Fibroblast of pulmonary artery (primary cell): Measurements from ENCODE around the gene VIL1.

Experiments
- DNase-seq: peaks from one replicate; pipeline ENCODE4 v3.0.0-alpha.2; 2010; ENCODE audit warnings: low read depth
- H3K4me3 ChIP-seq: replicated peaks from 2 replicates; pipeline ENCODE4 v1.5.1; 2011; ENCODE audit warnings: low read depth, mild to moderate bottlenecking, control low read depth, low read length, moderate library complexity
- TF ChIP-seq, protein P1 (sequence below): IDR thresholded peaks from 2 replicates; pipeline ENCODE4 v1.5.1; 2011; ENCODE audit warnings: mild to moderate bottlenecking, control low read depth, low read length, inconsistent platforms; ENCODE audit errors: missing control alignments

The VIL1 gene

DNA sequence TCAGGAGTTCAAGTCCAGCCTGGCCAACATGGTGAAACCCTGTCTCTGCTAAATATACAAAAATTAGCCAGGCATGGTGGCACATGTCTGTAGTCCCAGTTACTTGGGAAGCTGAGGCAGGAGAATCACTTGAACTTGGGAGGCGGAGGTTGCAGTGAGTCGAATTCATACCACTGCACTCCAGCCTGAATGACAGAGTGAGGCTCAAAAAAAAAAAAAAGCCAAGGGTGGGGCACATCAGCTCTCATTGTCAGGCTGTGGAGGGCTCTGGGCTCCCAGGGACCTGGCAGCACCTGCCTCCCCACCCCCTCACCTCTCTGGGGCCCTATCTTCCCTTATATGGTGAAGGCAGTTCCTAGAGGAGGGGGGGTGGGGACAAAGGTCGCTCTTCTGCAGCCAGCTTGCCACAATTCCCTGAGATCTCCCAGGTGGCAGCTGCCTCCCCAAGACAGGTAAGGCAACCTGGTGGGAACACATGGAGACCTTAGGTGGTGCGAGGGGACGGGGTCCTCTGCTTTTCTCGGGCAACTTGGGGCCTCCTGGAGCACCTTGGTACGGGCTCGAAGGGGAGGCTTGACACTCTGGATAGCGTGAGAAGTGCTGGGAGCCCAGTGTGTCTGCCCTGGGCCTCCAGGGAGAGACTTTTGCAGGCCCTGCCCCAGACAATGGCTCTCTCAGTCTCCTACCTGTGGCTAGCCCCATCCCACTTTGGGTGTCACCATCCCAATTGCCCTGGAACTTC lies at the start of gene VIL1:
VIL1 (plus strand) TSS at position 407 of the 742 bp plus-strand sequence. CDS start 4,656 bp downstream, outside the sequence.
- no peak for DNase-seq
- H3K4me3 ChIP-seq: no peak within 1 kb of the TSS
- TF ChIP-seq, protein P1, sequence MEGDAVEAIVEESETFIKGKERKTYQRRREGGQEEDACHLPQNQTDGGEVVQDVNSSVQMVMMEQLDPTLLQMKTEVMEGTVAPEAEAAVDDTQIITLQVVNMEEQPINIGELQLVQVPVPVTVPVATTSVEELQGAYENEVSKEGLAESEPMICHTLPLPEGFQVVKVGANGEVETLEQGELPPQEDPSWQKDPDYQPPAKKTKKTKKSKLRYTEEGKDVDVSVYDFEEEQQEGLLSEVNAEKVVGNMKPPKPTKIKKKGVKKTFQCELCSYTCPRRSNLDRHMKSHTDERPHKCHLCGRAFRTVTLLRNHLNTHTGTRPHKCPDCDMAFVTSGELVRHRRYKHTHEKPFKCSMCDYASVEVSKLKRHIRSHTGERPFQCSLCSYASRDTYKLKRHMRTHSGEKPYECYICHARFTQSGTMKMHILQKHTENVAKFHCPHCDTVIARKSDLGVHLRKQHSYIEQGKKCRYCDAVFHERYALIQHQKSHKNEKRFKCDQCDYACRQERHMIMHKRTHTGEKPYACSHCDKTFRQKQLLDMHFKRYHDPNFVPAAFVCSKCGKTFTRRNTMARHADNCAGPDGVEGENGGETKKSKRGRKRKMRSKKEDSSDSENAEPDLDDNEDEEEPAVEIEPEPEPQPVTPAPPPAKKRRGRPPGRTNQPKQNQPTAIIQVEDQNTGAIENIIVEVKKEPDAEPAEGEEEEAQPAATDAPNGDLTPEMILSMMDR: no peak

DNA sequence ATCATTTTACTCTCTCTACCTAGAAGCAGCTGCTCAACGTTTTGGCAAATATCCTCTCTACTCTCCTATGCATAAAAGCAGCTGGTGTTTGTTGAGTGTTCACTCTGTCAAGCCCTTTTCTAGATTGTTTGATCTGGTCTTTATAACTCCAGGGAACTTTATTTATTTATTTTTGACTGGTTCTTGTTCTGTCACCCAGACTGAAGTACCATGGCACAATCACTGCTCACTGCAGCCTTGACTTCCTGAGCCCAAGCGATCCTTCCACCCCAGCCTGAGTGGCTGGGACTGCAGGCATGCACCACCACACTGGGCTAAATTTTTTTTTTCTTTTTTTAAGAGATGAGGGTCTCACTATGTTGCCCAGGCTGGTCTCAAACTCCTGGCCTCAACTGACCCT lies 49.6 kb upstream of the VIL1 start:
- no peak for DNase-seq
- H3K4me3 ChIP-seq: no peak overlapping the region
- TF ChIP-seq, protein P1: no peak

DNA sequence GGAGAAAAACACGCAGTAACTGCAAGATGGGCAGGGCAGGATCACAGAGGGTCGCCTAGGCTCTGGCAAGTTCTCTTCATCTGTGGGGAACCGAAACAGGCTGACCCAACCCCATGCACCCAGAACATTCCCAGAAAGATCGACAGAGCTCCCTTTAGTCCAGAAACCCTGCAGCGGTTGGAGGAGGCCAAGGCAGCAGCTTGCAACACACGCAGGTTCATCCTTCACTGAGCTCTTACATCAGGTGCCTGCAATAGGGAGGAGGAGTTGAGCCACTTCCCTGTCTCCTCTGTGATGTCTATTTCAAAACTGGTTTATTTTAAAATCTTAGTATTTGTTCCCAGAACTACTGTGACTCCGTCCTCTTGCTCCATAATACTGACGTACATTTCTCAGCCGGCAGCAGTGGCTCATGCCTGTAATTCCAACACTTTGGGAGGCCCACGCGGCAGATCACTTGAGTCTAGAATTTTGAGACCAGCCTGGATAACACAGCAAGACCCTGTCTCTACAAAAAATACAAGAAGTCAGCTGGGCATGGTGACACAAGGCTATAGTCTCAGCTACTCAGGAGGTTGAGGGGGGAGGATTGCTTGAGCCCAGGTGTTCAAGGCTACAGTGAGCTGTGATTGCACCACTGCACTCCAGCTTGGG lies 48.4 kb upstream of the VIL1 start:
- TF ChIP-seq, protein P1: no peak
- H3K4me3 ChIP-seq: no peak overlapping the region
- peak; percentile 67 for DNase-seq

DNA sequence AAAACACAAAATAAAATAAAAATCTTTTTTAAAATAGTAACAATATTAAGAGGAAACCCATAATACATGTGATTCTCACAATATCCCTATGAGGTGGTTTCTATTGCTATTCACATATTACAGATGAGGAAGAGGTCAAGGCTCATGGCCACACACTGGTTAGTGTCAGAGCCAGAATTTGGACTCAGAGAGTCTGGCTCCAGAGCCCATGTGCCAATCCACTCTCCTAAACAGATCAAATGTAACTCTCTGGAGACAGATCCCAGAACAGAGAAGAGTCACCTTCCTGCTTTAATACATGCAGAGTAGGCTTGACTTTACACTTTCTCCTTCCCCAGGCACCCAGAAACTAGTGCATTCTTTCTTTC lies 47.0 kb upstream of the VIL1 start:
- no peak for DNase-seq
- no peak overlapping the region for H3K4me3 ChIP-seq
- TF ChIP-seq, protein P1: no peak

DNA sequence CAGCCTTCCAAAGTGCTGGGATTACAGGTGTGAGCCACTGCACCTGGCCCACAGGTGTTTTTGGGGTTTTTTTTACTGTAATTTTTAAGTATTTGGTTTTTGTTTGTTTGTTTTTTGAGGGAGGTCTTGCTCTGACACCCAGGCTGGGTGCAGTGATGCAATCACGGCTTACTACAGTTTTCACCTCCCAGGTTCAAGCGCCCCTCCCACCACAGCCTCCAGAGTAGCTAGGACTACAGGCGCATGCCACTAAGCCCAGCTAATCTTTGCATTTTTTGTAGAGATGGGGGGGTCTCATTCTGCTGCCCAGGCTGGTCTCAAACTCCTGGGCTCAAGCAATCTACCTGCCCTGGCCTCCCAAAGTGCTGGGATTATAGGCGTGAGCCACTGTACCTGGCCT lies 44.1 kb upstream of the VIL1 start:
- TF ChIP-seq, protein P1: no peak
- no peak for DNase-seq
- no peak overlapping the region for H3K4me3 ChIP-seq

DNA sequence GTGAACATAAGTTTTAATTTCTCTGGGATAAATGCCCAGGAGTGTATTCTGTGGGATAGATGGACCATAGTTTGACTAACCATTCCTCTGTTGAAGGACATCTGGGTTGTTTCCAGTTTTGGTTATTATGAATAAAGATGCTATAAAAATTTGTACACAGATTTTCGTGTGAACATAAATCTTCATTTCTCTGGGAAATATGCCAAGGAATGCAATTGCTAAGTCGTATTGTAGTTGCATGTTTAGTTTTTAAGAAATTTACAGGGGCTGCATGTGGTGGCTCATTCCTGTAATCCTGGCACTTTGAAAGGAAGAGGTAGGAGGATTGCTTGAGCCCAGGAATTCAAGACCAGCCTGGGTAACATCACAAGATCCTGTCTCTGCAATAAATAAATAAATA lies 43.7 kb upstream of the VIL1 start:
- no peak overlapping the region for H3K4me3 ChIP-seq
- TF ChIP-seq, protein P1: no peak
- DNase-seq: peak; percentile 90
